Lung (tissue), 12 donors: ENCODE results near the gene ZNF408. TPM values are rescaled to one million over a fixed set of nuclear protein-coding genes. Genes with fewer than 3 reads are reported as not detected.

Source experiments
- ATAC-seq: fragments of 200-7000 bp; cut with Tn5 transposase; one replicate; pipeline ENCODE4 v1.9.1; 2020; ENCODE audit warnings: moderate number of reproducible peaks; ENCODE audit not compliant: insufficient read depth, low FRiP score
- DNase-seq, 3 donors: peaks; one replicate each; pipeline ENCODE4 v3.0.0-alpha.2; 2013 to 2017
- H3K27ac ChIP-seq, 2 donors: one replicate each; pipeline ENCODE4 v1.5.1; 2013; ENCODE audit warnings: mild to moderate bottlenecking in 2 of 2, moderate library complexity in 2 of 2, control low read depth in 1 of 2, inconsistent platforms in 1 of 2, low read depth in 1 of 2, low read length in 1 of 2
- H3K27me3 ChIP-seq, 3 donors: one replicate each; pipeline ENCODE4 v1.5.1; 2013; ENCODE audit warnings: low read length in 2 of 3; ENCODE audit not compliant: control insufficient read depth in 3 of 3, insufficient read depth in 3 of 3
- H3K36me3 ChIP-seq, 4 donors: one replicate each; pipeline ENCODE4 v1.5.1; 2013; ENCODE audit warnings: low read length in 4 of 4, mild to moderate bottlenecking in 1 of 4, moderate library complexity in 1 of 4; ENCODE audit not compliant: control insufficient read depth in 4 of 4, insufficient read depth in 4 of 4
- H3K4me1 ChIP-seq, 5 donors: one replicate each; pipeline ENCODE4 v1.5.1; 2013; ENCODE audit warnings: low read length in 5 of 5, mild to moderate bottlenecking in 2 of 5, moderate library complexity in 1 of 5; ENCODE audit not compliant: control insufficient read depth in 5 of 5, insufficient read depth in 5 of 5
- H3K4me3 ChIP-seq: one replicate; pipeline ENCODE4 v1.5.1; 2013; ENCODE audit warnings: mild to moderate bottlenecking, control low read depth, moderate library complexity
- H3K9ac ChIP-seq, 2 donors: one replicate each; pipeline ENCODE4 v1.5.1; 2013; ENCODE audit warnings: low read length in 2 of 2, control low read depth in 1 of 2; ENCODE audit not compliant: insufficient read depth in 1 of 2
- H3K9me3 ChIP-seq, 4 donors: one replicate each; pipeline ENCODE4 v1.5.1; 2013; ENCODE audit warnings: low read length in 3 of 4, mild to moderate bottlenecking in 1 of 4, moderate library complexity in 1 of 4; ENCODE audit not compliant: control insufficient read depth in 4 of 4, insufficient read depth in 3 of 4
- WGBS, 2 donors: extraction: QIAGEN DNeasy Blood & Tissue Kit; methylation state at CpG; one replicate each; pipeline ENCODE4 v1.1.7; 2013; 5-methylcytosine and 5-hydroxymethylcytosine counted together
- polyA plus RNA-seq, 2 donors: library from polyadenylated mRNA; stranded (reverse); fragments of 200-250 nt; gene quantifications; one replicate each; pipeline ENCODE4 v1.2.1, GENCODE V29; 2013
- total RNA-seq, 2 donors: library from RNA; depleted of rRNA in 1 of 2; stranded (reverse); fragments of >200 nt in 1 of 2; gene quantifications; one replicate each; pipeline ENCODE4 v1.2.1, GENCODE V29; 2014 to 2021
- TF ChIP-seq, protein P1 (sequence below): IDR thresholded peaks from 2 replicates; pipeline ENCODE4 v1.5.1; 2012; ENCODE audit warnings: mild to moderate bottlenecking; ENCODE audit errors: control extremely low read depth, extremely low read depth
- donor health status: control.
- donor health status: control.
- donor health status: Bipolar disorder and iron deficiency.
- donor health status: healthy.
- donor health status: DM: yes; HTN: yes; CAD: no.

Gene ZNF408
- total and polyA plus RNA-seq, 4 donors = 3.2 to 12.7 (median 6.9) TPM

DNA sequence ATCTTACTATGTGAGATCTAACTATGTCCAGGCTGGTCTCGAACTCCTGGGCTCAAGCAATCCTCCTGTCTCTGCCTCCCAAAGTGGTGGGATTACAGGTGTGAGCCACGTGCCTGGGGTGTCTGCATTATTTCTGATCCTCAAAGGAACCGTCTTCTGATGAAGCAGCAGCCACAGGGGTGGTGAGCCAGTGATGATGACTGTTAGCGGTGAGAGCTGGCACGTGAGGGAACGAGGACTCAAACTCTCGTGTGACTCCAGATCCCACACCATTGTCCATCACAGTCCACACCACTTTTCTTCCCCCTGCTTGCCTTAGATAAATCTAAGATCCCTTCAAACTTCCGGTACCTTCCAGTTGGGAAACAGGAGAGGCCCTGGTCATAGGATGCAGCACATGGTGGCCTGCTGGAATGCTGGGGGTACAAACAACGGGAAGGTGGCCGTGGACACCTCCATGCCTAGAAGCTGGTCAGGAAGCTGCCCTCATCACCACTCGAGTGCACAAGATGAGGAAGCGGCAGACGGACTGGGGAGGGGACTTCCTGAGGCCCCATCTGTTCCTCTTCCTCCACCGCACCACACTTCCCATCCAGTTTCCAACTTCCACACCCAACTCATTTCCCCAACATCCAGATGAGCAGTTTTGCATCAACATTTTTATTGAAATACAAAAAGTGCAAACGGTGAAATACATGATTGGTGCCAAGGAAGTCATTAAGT, 24.2 kb upstream of the ZNF408 start:
- Histone ChIP-seq H3K9ac (no peak overlapping the region), H3K27me3 (no peaks in the 10 kb centered on the region), H3K36me3 (peaks cover 17 to 67% (median 25%) of the 10 kb centered on the region in 4 donors), H3K4me3 (no peak overlapping the region), H3K27ac (peak overlapping the region; percentile 21 to 27), H3K9me3 (no peaks in the 10 kb centered on the region), H3K4me1 (peaks cover 2 to 16% (median 11%) of the 10 kb centered on the region in 5 donors)
- TF ChIP-seq, protein P1, sequence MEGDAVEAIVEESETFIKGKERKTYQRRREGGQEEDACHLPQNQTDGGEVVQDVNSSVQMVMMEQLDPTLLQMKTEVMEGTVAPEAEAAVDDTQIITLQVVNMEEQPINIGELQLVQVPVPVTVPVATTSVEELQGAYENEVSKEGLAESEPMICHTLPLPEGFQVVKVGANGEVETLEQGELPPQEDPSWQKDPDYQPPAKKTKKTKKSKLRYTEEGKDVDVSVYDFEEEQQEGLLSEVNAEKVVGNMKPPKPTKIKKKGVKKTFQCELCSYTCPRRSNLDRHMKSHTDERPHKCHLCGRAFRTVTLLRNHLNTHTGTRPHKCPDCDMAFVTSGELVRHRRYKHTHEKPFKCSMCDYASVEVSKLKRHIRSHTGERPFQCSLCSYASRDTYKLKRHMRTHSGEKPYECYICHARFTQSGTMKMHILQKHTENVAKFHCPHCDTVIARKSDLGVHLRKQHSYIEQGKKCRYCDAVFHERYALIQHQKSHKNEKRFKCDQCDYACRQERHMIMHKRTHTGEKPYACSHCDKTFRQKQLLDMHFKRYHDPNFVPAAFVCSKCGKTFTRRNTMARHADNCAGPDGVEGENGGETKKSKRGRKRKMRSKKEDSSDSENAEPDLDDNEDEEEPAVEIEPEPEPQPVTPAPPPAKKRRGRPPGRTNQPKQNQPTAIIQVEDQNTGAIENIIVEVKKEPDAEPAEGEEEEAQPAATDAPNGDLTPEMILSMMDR = no peak
- no peak for ATAC-seq
- DNase-seq = no peak
- WGBS, 2 donors = 46 to 71% methylated on average over 15 of the region's 15 CpGs

DNA sequence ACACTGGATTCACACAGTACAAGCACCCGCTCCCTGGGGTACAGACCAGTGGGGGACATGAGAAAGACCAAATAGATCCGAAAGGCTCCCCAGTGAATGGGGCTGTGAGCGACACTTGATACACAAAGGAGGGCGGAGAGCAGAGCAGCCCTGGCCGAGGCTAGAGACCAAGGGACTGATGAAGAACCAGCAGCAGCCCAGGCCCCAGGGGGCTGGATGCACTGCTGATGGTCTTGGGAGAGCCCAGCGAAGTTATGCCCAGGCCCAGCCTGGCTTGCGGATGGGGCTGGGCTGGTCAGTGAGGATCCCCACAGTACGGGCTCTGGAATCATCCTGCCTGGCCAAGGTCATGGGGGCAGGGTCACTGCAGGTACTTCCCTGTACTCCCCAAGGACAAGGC, 23.7 kb upstream of the ZNF408 start:
- ATAC-seq (no peak), DNase-seq (no peak)
- no peak overlapping the region for H3K4me3 ChIP-seq
- H3K9ac ChIP-seq = no peak overlapping the region
- peaks cover 17 to 69% (median 28%) of the 10 kb centered on the region in 4 donors for H3K36me3 ChIP-seq
- 87 to 89% methylated on average over 8 of the region's 8 CpGs for WGBS, 2 donors
- peaks cover 2 to 16% (median 11%) of the 10 kb centered on the region in 5 donors for H3K4me1 ChIP-seq
- no peaks in the 10 kb centered on the region for H3K27me3 ChIP-seq
- no peaks in the 10 kb centered on the region for H3K9me3 ChIP-seq
- peak overlapping the region; percentile 21 to 51 for H3K27ac ChIP-seq
- TF ChIP-seq, protein P1 = no peak

DNA sequence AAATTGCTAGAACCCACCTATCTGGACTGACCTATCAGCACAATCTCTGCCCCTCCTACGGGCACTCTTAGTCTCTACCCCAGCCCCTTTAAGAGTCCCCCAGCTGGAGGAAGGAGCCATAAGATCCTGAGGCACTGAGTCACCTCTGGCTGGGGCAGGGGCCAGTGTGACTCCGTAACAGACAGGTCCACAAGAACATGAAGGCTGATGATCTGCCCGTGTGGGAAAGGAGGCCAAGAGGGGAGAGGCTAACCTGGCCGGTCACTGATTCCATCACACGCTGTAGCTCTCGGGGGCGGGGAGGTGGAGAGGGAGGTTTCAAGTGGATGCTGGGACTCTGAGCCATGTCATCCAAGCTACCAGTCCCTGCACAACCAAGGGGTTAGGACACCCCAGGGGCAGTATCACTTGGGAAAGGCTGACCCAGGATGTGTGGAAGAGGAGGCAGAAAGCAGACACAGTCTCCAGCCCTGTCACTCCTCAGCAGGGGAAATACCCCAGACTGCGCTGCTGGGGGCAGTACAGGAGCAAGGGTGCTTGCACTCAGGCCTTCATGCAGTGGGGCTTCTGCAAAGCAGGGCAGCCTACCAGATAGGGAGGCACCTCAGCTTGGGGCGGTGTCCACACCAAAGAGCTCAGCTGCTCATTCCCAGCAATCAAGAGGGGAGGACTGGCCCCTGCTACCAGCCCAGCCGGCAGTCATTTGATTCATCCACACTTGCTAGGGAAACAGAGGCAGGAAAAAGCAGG, 22.7 kb upstream of the ZNF408 start:
- no peaks in the 10 kb centered on the region for H3K27me3 ChIP-seq
- no peak overlapping the region for H3K4me3 ChIP-seq
- peaks cover 14 to 61% (median 23%) of the 10 kb centered on the region in 4 donors for H3K36me3 ChIP-seq
- TF ChIP-seq, protein P1 = no peak
- H3K9ac ChIP-seq = no peak overlapping the region
- DNase-seq (no peak), ATAC-seq (no peak)
- 90 to 93% methylated on average over 10 of the region's 10 CpGs for WGBS, 2 donors
- H3K27ac ChIP-seq = no peak overlapping the region
- H3K9me3 ChIP-seq = no peaks in the 10 kb centered on the region
- peaks cover 2 to 16% (median 11%) of the 10 kb centered on the region in 5 donors for H3K4me1 ChIP-seq
